H1 (cell line): Measurements from ENCODE around the gene SYP. TPM values are rescaled to one million over a fixed set of nuclear protein-coding genes. Genes with fewer than 3 reads are reported as not detected.

ENCODE experiments used
- polyA plus RNA-seq, 7 experiments: library from polyadenylated mRNA; depleted of rRNA in 3 of 7; stranded (reverse) in 5 of 7; unstranded in 2 of 7; fragments of >200 nt in 5 of 7; fragments of 200-250 nt in 2 of 7; gene quantifications; 1 replicate in 5 of 7; 2 replicates in 1 of 7; 4 replicates in 1 of 7; pipeline versions ENCODE4 v1.2.1 to v1.2.3, GENCODE V29; 2011 to 2013; ENCODE audit warnings: missing spikeins in 2 of 7, mixed read lengths in 2 of 7
- total RNA-seq: library from RNA; stranded (reverse); fragmentation: NEBNext Ultra II Directional; extraction: Animal tissue kit (Norgen Biotek cat#: 25700); gene quantifications from 2 replicates; pipeline ENCODE4 v1.2.1, GENCODE V29; 2021
- TF ChIP-seq, protein P1 (sequence below): fragments of 300-600 bp; sonication (generic); IDR thresholded peaks from 2 replicates; pipeline ENCODE4 v1.7.1; 2012; ENCODE audit warnings: low read length, moderate library complexity, mild to moderate bottlenecking, inconsistent platforms; ENCODE audit not compliant: insufficient replicate concordance

Gene SYP
- total and polyA plus RNA-seq, 2 of the 8 experiments (the other 6 are each of a cell fraction or from before 2014, with no cell fraction given) = 4.3 to 10.8 TPM

DNA sequence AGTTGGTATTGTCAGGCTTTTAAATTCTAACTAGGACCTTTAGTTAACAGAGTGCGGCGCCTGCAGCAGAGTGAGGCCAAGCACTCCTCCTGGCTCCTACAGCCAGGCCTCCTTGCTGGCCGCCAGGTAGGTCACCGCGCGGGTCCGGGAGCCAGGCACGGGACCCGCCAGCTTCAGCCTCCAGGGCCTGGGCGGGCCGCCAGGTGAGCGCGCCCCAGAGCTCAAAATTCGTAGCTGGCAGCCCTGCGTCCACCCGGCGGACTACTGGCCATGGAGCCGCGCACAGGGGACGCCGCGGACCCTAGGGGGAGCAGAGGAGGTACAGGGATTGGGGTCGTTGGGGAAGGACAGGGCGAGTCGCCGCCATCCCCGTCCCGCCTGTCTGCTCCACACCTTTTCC is 37.4 kb downstream of the SYP start, which contains the start of gene MAGIX (continued):
- TF ChIP-seq, protein P1, sequence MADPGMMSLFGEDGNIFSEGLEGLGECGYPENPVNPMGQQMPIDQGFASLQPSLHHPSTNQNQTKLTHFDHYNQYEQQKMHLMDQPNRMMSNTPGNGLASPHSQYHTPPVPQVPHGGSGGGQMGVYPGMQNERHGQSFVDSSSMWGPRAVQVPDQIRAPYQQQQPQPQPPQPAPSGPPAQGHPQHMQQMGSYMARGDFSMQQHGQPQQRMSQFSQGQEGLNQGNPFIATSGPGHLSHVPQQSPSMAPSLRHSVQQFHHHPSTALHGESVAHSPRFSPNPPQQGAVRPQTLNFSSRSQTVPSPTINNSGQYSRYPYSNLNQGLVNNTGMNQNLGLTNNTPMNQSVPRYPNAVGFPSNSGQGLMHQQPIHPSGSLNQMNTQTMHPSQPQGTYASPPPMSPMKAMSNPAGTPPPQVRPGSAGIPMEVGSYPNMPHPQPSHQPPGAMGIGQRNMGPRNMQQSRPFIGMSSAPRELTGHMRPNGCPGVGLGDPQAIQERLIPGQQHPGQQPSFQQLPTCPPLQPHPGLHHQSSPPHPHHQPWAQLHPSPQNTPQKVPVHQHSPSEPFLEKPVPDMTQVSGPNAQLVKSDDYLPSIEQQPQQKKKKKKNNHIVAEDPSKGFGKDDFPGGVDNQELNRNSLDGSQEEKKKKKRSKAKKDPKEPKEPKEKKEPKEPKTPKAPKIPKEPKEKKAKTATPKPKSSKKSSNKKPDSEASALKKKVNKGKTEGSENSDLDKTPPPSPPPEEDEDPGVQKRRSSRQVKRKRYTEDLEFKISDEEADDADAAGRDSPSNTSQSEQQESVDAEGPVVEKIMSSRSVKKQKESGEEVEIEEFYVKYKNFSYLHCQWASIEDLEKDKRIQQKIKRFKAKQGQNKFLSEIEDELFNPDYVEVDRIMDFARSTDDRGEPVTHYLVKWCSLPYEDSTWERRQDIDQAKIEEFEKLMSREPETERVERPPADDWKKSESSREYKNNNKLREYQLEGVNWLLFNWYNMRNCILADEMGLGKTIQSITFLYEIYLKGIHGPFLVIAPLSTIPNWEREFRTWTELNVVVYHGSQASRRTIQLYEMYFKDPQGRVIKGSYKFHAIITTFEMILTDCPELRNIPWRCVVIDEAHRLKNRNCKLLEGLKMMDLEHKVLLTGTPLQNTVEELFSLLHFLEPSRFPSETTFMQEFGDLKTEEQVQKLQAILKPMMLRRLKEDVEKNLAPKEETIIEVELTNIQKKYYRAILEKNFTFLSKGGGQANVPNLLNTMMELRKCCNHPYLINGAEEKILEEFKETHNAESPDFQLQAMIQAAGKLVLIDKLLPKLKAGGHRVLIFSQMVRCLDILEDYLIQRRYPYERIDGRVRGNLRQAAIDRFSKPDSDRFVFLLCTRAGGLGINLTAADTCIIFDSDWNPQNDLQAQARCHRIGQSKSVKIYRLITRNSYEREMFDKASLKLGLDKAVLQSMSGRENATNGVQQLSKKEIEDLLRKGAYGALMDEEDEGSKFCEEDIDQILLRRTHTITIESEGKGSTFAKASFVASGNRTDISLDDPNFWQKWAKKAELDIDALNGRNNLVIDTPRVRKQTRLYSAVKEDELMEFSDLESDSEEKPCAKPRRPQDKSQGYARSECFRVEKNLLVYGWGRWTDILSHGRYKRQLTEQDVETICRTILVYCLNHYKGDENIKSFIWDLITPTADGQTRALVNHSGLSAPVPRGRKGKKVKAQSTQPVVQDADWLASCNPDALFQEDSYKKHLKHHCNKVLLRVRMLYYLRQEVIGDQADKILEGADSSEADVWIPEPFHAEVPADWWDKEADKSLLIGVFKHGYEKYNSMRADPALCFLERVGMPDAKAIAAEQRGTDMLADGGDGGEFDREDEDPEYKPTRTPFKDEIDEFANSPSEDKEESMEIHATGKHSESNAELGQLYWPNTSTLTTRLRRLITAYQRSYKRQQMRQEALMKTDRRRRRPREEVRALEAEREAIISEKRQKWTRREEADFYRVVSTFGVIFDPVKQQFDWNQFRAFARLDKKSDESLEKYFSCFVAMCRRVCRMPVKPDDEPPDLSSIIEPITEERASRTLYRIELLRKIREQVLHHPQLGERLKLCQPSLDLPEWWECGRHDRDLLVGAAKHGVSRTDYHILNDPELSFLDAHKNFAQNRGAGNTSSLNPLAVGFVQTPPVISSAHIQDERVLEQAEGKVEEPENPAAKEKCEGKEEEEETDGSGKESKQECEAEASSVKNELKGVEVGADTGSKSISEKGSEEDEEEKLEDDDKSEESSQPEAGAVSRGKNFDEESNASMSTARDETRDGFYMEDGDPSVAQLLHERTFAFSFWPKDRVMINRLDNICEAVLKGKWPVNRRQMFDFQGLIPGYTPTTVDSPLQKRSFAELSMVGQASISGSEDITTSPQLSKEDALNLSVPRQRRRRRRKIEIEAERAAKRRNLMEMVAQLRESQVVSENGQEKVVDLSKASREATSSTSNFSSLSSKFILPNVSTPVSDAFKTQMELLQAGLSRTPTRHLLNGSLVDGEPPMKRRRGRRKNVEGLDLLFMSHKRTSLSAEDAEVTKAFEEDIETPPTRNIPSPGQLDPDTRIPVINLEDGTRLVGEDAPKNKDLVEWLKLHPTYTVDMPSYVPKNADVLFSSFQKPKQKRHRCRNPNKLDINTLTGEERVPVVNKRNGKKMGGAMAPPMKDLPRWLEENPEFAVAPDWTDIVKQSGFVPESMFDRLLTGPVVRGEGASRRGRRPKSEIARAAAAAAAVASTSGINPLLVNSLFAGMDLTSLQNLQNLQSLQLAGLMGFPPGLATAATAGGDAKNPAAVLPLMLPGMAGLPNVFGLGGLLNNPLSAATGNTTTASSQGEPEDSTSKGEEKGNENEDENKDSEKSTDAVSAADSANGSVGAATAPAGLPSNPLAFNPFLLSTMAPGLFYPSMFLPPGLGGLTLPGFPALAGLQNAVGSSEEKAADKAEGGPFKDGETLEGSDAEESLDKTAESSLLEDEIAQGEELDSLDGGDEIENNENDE = no peak
